GM18873 (cell line): ENCODE measurements around the gene DENND5A.
"Not testable (repeated sequence)": the region's sequence is repeated elsewhere in the genome, so short reads cannot be mapped to it uniquely, and the experiment has no call there.

Source experiments
- ATAC-seq: cut with Tn5 transposase; IDR thresholded peaks from one replicate; pipeline ENCODE4 v1.9.1; 2021; ENCODE audit warnings: mild to moderate bottlenecking, moderate library complexity, moderate number of reproducible peaks; ENCODE audit not compliant: unreplicated experiment, low FRiP score

DENND5A gene

GRCh38 chr11:9219115-9219514 lies 46.0 kb downstream of the DENND5A start:
- ATAC-seq, result no peak

GRCh38 chr11:9214765-9215164 lies 50.4 kb downstream of the DENND5A start:
- ATAC-seq, result no peak

- ATAC-seq, result no peak
Measured at GRCh38 chr11:9211322-9211721, 53.8 kb downstream of the DENND5A start.

- ATAC-seq, result no peak
Measured at GRCh38 chr11:9210922-9211320, 54.2 kb downstream of the DENND5A start.

- no peak for ATAC-seq
Measured at GRCh38 chr11:9210224-9210921, 54.8 kb downstream of the DENND5A start.

GRCh38 chr11:9209604-9210003 lies 55.5 kb downstream of the DENND5A start:
- not testable (repeated sequence) for ATAC-seq

- no peak for ATAC-seq
Measured at GRCh38 chr11:9208726-9209501, 56.2 kb downstream of the DENND5A start.

GRCh38 chr11:9207229-9207628 lies 57.9 kb downstream of the DENND5A start:
- ATAC-seq, result no peak

GRCh38 chr11:9206496-9206895 lies 58.7 kb downstream of the DENND5A start:
- no peak for ATAC-seq

- ATAC-seq, result no peak
Measured at GRCh38 chr11:9203691-9204311, 61.3 kb downstream of the DENND5A start.

GRCh38 chr11:9201372-9202162 lies 63.6 kb downstream of the DENND5A start:
- ATAC-seq, result no peak

GRCh38 chr11:9200471-9200870 lies 64.7 kb downstream of the DENND5A start:
- ATAC-seq, result no peak

- no peak for ATAC-seq
Measured at GRCh38 chr11:9193316-9193715, 71.8 kb downstream of the DENND5A start.

GRCh38 chr11:9192561-9192960 lies 72.6 kb downstream of the DENND5A start:
- no peak for ATAC-seq

GRCh38 chr11:9190326-9191016 lies 74.7 kb downstream of the DENND5A start:
- not testable (repeated sequence) for ATAC-seq

- not testable (repeated sequence) for ATAC-seq
Measured at GRCh38 chr11:9188860-9189259, 76.3 kb downstream of the DENND5A start.

GRCh38 chr11:9187616-9188015 lies 77.5 kb downstream of the DENND5A start:
- ATAC-seq, result no peak

- ATAC-seq, result no peak
Measured at GRCh38 chr11:9184516-9184915, 80.6 kb downstream of the DENND5A start.

- ATAC-seq, result no peak
Measured at GRCh38 chr11:9182180-9182871, 82.8 kb downstream of the DENND5A start.
